ENCODE data around the gene ANKRD13C.

ANKRD13C gene

GRCh38 chr1:70336050-70336449 is 18.5 kb downstream of the ANKRD13C start:
- no peaks in the 10 kb centered on the region for H3K9me3 ChIP-seq (ENCODE audit: insufficient read depth, low read length)

GRCh38 chr1:70334436-70334835 is 20.1 kb downstream of the ANKRD13C start:
- Histone ChIP-seq H3K9ac (ENCODE audit: insufficient read length, low read depth) (no peak overlapping the region), H3K4me3 (ENCODE audit: insufficient read length, low read depth) (no peak overlapping the region), H3K4me1 (ENCODE audit: insufficient read depth, insufficient read length) (no peaks in the 10 kb centered on the region), H3K9me3 (ENCODE audit: insufficient read depth, low read length) (no peaks in the 10 kb centered on the region), H3K27me3 (ENCODE audit: insufficient read depth, insufficient read length) (no peaks in the 10 kb centered on the region), H3K36me3 (ENCODE audit: insufficient read depth, insufficient read length, low read length) (peaks cover 40% of the 10 kb centered on the region)
- TF ChIP-seq SUZ12 (IDR thresholded peaks at IDR 0.05; ENCODE audit: extremely low read depth, insufficient read depth, insufficient read length) = no peak
- TF ChIP-seq YY1 (IDR thresholded peaks at IDR 0.05; ENCODE audit: insufficient read depth, insufficient read length) = no peak
- TF ChIP-seq ZNF274 (IDR thresholded peaks at IDR 0.05; ENCODE audit: low read depth, low read length) = no peak
- no peak for DNase-seq (ENCODE audit: low read depth, low spot score)

More at GRCh38 chr1:70336050-70336449, 18.5 kb downstream of the ANKRD13C start:
- Histone ChIP-seq H3K27me3 (ENCODE audit: insufficient read depth, insufficient read length) (no peaks in the 10 kb centered on the region), H3K9ac (ENCODE audit: insufficient read length, low read depth) (no peak overlapping the region), H3K4me3 (ENCODE audit: insufficient read length, low read depth) (no peak overlapping the region), H3K4me1 (ENCODE audit: insufficient read depth, insufficient read length) (no peaks in the 10 kb centered on the region), H3K36me3 (ENCODE audit: insufficient read depth, insufficient read length, low read length) (peaks cover 40% of the 10 kb centered on the region)
- TF ChIP-seq SUZ12 (IDR thresholded peaks at IDR 0.05; ENCODE audit: extremely low read depth, insufficient read depth, insufficient read length) (no peak), ZNF274 (IDR thresholded peaks at IDR 0.05; ENCODE audit: low read depth, low read length) (no peak), YY1 (IDR thresholded peaks at IDR 0.05; ENCODE audit: insufficient read depth, insufficient read length) (no peak)
- DNase-seq (ENCODE audit: low read depth, low spot score) = no peak

- no peaks in the 10 kb centered on the region for H3K27me3 ChIP-seq (ENCODE audit: insufficient read depth, insufficient read length)
- peaks cover 43% of the 10 kb centered on the region for H3K36me3 ChIP-seq (ENCODE audit: insufficient read depth, insufficient read length, low read length)
- TF ChIP-seq YY1 (IDR thresholded peaks at IDR 0.05; ENCODE audit: insufficient read depth, insufficient read length) = no peak
- no peak for TF ChIP-seq ZNF274 (IDR thresholded peaks at IDR 0.05; ENCODE audit: low read depth, low read length)
- TF ChIP-seq SUZ12 (IDR thresholded peaks at IDR 0.05; ENCODE audit: extremely low read depth, insufficient read depth, insufficient read length) = no peak
- no peak overlapping the region for H3K9ac ChIP-seq (ENCODE audit: insufficient read length, low read depth)
- no peaks in the 10 kb centered on the region for H3K4me1 ChIP-seq (ENCODE audit: insufficient read depth, insufficient read length)
- H3K9me3 ChIP-seq (ENCODE audit: insufficient read depth, low read length) = no peaks in the 10 kb centered on the region
- DNase-seq (ENCODE audit: low read depth, low spot score) = no peak
- H3K4me3 ChIP-seq (ENCODE audit: insufficient read length, low read depth) = no peak overlapping the region
Observed at GRCh38 chr1:70333245-70333644, 21.3 kb downstream of the ANKRD13C start.

GRCh38 chr1:70331962-70332361 is 22.6 kb downstream of the ANKRD13C start:
- Histone ChIP-seq H3K36me3 (ENCODE audit: insufficient read depth, insufficient read length, low read length) (peaks cover 46% of the 10 kb centered on the region), H3K4me1 (ENCODE audit: insufficient read depth, insufficient read length) (no peaks in the 10 kb centered on the region), H3K27me3 (ENCODE audit: insufficient read depth, insufficient read length) (no peaks in the 10 kb centered on the region), H3K9me3 (ENCODE audit: insufficient read depth, low read length) (no peaks in the 10 kb centered on the region), H3K9ac (ENCODE audit: insufficient read length, low read depth) (no peak overlapping the region), H3K4me3 (ENCODE audit: insufficient read length, low read depth) (no peak overlapping the region)
- DNase-seq (ENCODE audit: low read depth, low spot score) = no peak
- no peak for TF ChIP-seq SUZ12 (IDR thresholded peaks at IDR 0.05; ENCODE audit: extremely low read depth, insufficient read depth, insufficient read length)
- TF ChIP-seq YY1 (IDR thresholded peaks at IDR 0.05; ENCODE audit: insufficient read depth, insufficient read length) = no peak
- TF ChIP-seq ZNF274 (IDR thresholded peaks at IDR 0.05; ENCODE audit: low read depth, low read length) = no peak

GRCh38 chr1:70327306-70328076 is 27.0 kb downstream of the ANKRD13C start:
- no peak for DNase-seq (ENCODE audit: low read depth, low spot score)
- H3K9ac ChIP-seq (ENCODE audit: insufficient read length, low read depth) = no peak overlapping the region
- H3K4me3 ChIP-seq (ENCODE audit: insufficient read length, low read depth) = no peak overlapping the region
- TF ChIP-seq YY1 (IDR thresholded peaks at IDR 0.05; ENCODE audit: insufficient read depth, insufficient read length) (no peak), SUZ12 (IDR thresholded peaks at IDR 0.05; ENCODE audit: extremely low read depth, insufficient read depth, insufficient read length) (no peak), ZNF274 (IDR thresholded peaks at IDR 0.05; ENCODE audit: low read depth, low read length) (no peak)
- H3K4me1 ChIP-seq (ENCODE audit: insufficient read depth, insufficient read length) = no peaks in the 10 kb centered on the region
- H3K36me3 ChIP-seq (ENCODE audit: insufficient read depth, insufficient read length, low read length) = peaks cover 51% of the 10 kb centered on the region
- H3K9me3 ChIP-seq (ENCODE audit: insufficient read depth, low read length) = no peaks in the 10 kb centered on the region
- H3K27me3 ChIP-seq (ENCODE audit: insufficient read depth, insufficient read length) = no peaks in the 10 kb centered on the region

GRCh38 chr1:70324683-70325082 is 29.8 kb downstream of the ANKRD13C start:
- TF ChIP-seq SUZ12 (IDR thresholded peaks at IDR 0.05; ENCODE audit: extremely low read depth, insufficient read depth, insufficient read length) (no peak), YY1 (IDR thresholded peaks at IDR 0.05; ENCODE audit: insufficient read depth, insufficient read length) (no peak), ZNF274 (IDR thresholded peaks at IDR 0.05; ENCODE audit: low read depth, low read length) (no peak)
- H3K9me3 ChIP-seq (ENCODE audit: insufficient read depth, low read length) = no peaks in the 10 kb centered on the region
- H3K9ac ChIP-seq (ENCODE audit: insufficient read length, low read depth) = no peak overlapping the region
- peaks cover 52% of the 10 kb centered on the region for H3K36me3 ChIP-seq (ENCODE audit: insufficient read depth, insufficient read length, low read length)
- DNase-seq (ENCODE audit: low read depth, low spot score) = no peak
- no peaks in the 10 kb centered on the region for H3K27me3 ChIP-seq (ENCODE audit: insufficient read depth, insufficient read length)
- H3K4me3 ChIP-seq (ENCODE audit: insufficient read length, low read depth) = no peak overlapping the region
- no peaks in the 10 kb centered on the region for H3K4me1 ChIP-seq (ENCODE audit: insufficient read depth, insufficient read length)

GRCh38 chr1:70319750-70320149 is 34.8 kb downstream of the ANKRD13C start:
- H3K4me3 ChIP-seq (ENCODE audit: insufficient read length, low read depth) = no peak overlapping the region
- peaks cover 36% of the 10 kb centered on the region for H3K36me3 ChIP-seq (ENCODE audit: insufficient read depth, insufficient read length, low read length)
- H3K9ac ChIP-seq (ENCODE audit: insufficient read length, low read depth) = no peak overlapping the region
- H3K27me3 ChIP-seq (ENCODE audit: insufficient read depth, insufficient read length) = no peaks in the 10 kb centered on the region
- TF ChIP-seq YY1 (IDR thresholded peaks at IDR 0.05; ENCODE audit: insufficient read depth, insufficient read length) (no peak), SUZ12 (IDR thresholded peaks at IDR 0.05; ENCODE audit: extremely low read depth, insufficient read depth, insufficient read length) (no peak), ZNF274 (IDR thresholded peaks at IDR 0.05; ENCODE audit: low read depth, low read length) (no peak)
- H3K9me3 ChIP-seq (ENCODE audit: insufficient read depth, low read length) = no peaks in the 10 kb centered on the region
- DNase-seq (ENCODE audit: low read depth, low spot score) = no peak
- no peaks in the 10 kb centered on the region for H3K4me1 ChIP-seq (ENCODE audit: insufficient read depth, insufficient read length)

All from NT2/D1 (cell line).